ENCODE data around the gene ARHGEF2. TPM values are rescaled to one million over a fixed set of nuclear protein-coding genes. Genes with fewer than 3 reads are reported as not detected.

The ARHGEF2 gene
- total RNA-seq, 1 experiment from 2014 or later = 69.5 TPM

- TF ChIP-seq USF1 (CRISPR knock-in tag; IDR thresholded peaks at IDR 0.05) (0 out of 2 replicates have a peak, but pooled peaks have one; percentile 24), FOXP4 (CRISPR knock-in tag; IDR thresholded peaks at IDR 0.05) (peak; percentile 21; the same call in 1 of the 2 replicates), IRF1 (CRISPR knock-in tag; IDR thresholded peaks at IDR 0.05) (no peak), ZNF396 (CRISPR knock-in tag; IDR thresholded peaks at IDR 0.05; ENCODE audit: borderline replicate concordance) (no peak), E2F5 (CRISPR knock-in tag; IDR thresholded peaks at IDR 0.05) (0 out of 2 replicates have a peak, but pooled peaks have one; percentile 22), CREB1 (CRISPR knock-in tag; IDR thresholded peaks at IDR 0.05) (no peak), RELA (CRISPR knock-in tag; IDR thresholded peaks at IDR 0.05; ENCODE audit: borderline replicate concordance) (no peak), FOXK1 (CRISPR knock-in tag; IDR thresholded peaks at IDR 0.05) (peak; percentile 44), ZNF425 (CRISPR knock-in tag; conservative IDR thresholded peaks at IDR 0.05) (no peak), ESRRA (CRISPR knock-in tag; IDR thresholded peaks at IDR 0.05; ENCODE audit: borderline replicate concordance) (no peak), GABPB1 (CRISPR knock-in tag; IDR thresholded peaks at IDR 0.05) (peak; percentile 41; the same call in 1 of the 2 replicates), GTF2I (CRISPR knock-in tag; conservative IDR thresholded peaks at IDR 0.05) (0 out of 2 replicates have a peak, but pooled peaks have one; percentile 21), PRRX2 (CRISPR knock-in tag; IDR thresholded peaks at IDR 0.05) (no peak), NFE2L1 (CRISPR knock-in tag; IDR thresholded peaks at IDR 0.05) (no peak)
Observed at GRCh38 chr1:155978325-155978972, at the start of gene ARHGEF2 (continued).

- DNase-seq (ENCODE audit: low spot score) = no peak
- no peak overlapping the region for H3K4me3 Mint-ChIP-seq
- no peak for ATAC-seq
- H3K27me3 Mint-ChIP-seq (ENCODE audit: low read depth) = peaks cover 28% of the 10 kb centered on the region
- H3K36me3 Mint-ChIP-seq = no peaks in the 10 kb centered on the region
- peaks cover 5% of the 10 kb centered on the region for H3K4me1 Mint-ChIP-seq
- ChIA-PET POLR2A (interaction anchor here (1.7 kb wide), 1 partner anchor 14 kb away, joined by 4 read pairs; no protein-coding TSS in a partner anchor), CTCF (interaction anchor here (1.0 to 1.5 kb wide), 21 partner anchors 11 to 123 kb away, joined by 3 to 74 read pairs (median 6); partner anchors contain the start of genes KHDC4 and RAB25)
- no peak overlapping the region for H3K27ac Mint-ChIP-seq
- H3K9me3 Mint-ChIP-seq = no peaks in the 10 kb centered on the region
- TF ChIP-seq SP1 (CRISPR knock-in tag; conservative IDR thresholded peaks at IDR 0.05) (no peak), ATF6 (CRISPR knock-in tag; IDR thresholded peaks at IDR 0.05) (no peak), ZMAT4 (CRISPR knock-in tag; IDR thresholded peaks at IDR 0.05) (no peak), USF1 (CRISPR knock-in tag; IDR thresholded peaks at IDR 0.05) (no peak), AR (CRISPR knock-in tag; IDR thresholded peaks at IDR 0.05) (no peak), ELF4 (CRISPR knock-in tag; IDR thresholded peaks at IDR 0.05; ENCODE audit: low read depth) (no peak), IRF1 (CRISPR knock-in tag; IDR thresholded peaks at IDR 0.05) (no peak), E2F1 (CRISPR knock-in tag; IDR thresholded peaks at IDR 0.05) (no peak)
Observed at GRCh38 chr1:156026588-156026987, 48.2 kb upstream of the ARHGEF2 start.
